T-cell (primary cell): ENCODE measurements around the gene PRR23E. TPM values are rescaled to one million over a fixed set of nuclear protein-coding genes. Genes with fewer than 3 reads are reported as not detected.
A peak's percentile ranks its signal among the peaks of the same experiment; 100 is the strongest.

Experiments
- ATAC-seq, 4 experiments: fragments of 200-7000 bp in 3 of 4; fragments of 150-1000 bp in 1 of 4; cut with Tn5 transposase; replicated peaks in 1 of 4; 1 replicate in 3 of 4; 2 replicates in 1 of 4; pipeline ENCODE4 v1.10.0; 2021; ENCODE audit warnings: moderate library complexity in 3 of 4, mild to moderate bottlenecking in 2 of 4, moderate number of reproducible peaks in 1 of 4
- CTCF ChIA-PET, 2 donors: fragments of 300-600 bp; sonication (Branson Sonifier 250); formaldehyde crosslinking; loops; one replicate each; lab custom pipeline; 2022; ENCODE audit warnings: antibody characterized with exemption in 2 of 2; lab: Charles Lee
- POLR2A ChIA-PET, 2 donors: fragments of 300-600 bp; sonication (Branson Sonifier 250); formaldehyde crosslinking; loops; one replicate each; lab custom pipeline; 2022; ENCODE audit warnings: antibody characterized with exemption in 2 of 2; lab: Charles Lee
- DNase-seq, 35 experiments: peaks; one replicate each; pipeline versions ENCODE4 v3.0.0 to v3.0.0-alpha.2; 2013 to 2023
- H3K27ac ChIP-seq: one replicate; pipeline ENCODE4 v1.5.1; 2013; ENCODE audit warnings: low read length
- H3K27me3 ChIP-seq, 2 experiments: replicated peaks in 1 of 2; 1 replicate in 1 of 2; 2 replicates in 1 of 2; pipeline versions ENCODE4 v1.6.1 to v1.7.0; 2013; ENCODE audit warnings: low read length in 1 of 2, mixed read lengths in 1 of 2; ENCODE audit not compliant: control insufficient read depth in 2 of 2, insufficient read depth in 2 of 2; ENCODE audit errors: extremely low read depth in 1 of 2
- H3K36me3 ChIP-seq, 2 donors: 1 replicate in 1 of 2; 2 replicates in 1 of 2; pipeline versions ENCODE4 v1.6.1 to v1.7.0; 2013; ENCODE audit warnings: low read length in 1 of 2; ENCODE audit not compliant: control insufficient read depth in 2 of 2, insufficient read depth in 1 of 2; ENCODE audit errors: extremely low read depth in 1 of 2
- H3K4me1 ChIP-seq, 2 experiments: 1 replicate in 1 of 2; 2 replicates in 1 of 2; pipeline versions ENCODE4 v1.6.1 to v1.7.0; 2013; ENCODE audit warnings: low read length in 2 of 2, mixed read lengths in 1 of 2; ENCODE audit not compliant: insufficient read depth in 2 of 2, control insufficient read depth in 1 of 2; ENCODE audit errors: extremely low read depth in 1 of 2
- H3K4me3 ChIP-seq, 2 donors: 1 replicate in 1 of 2; 2 replicates in 1 of 2; pipeline versions ENCODE4 v1.5.1 to v1.7.0; 2013; ENCODE audit warnings: mild to moderate bottlenecking in 2 of 2, low read length in 1 of 2, moderate library complexity in 1 of 2; ENCODE audit not compliant: control insufficient read depth in 1 of 2; ENCODE audit errors: extremely low read depth in 1 of 2
- H3K9me3 ChIP-seq: 2 replicates; pipeline ENCODE4 v1.7.0; 2013
- H3K27ac Mint-ChIP-seq, 2 donors: one replicate each; pipeline ENCODE4 v1.8.0; 2020 to 2021; ENCODE audit warnings: mild to moderate bottlenecking in 2 of 2, mixed read lengths in 2 of 2
- H3K27me3 Mint-ChIP-seq, 2 donors: one replicate each; pipeline ENCODE4 v1.8.0; 2021 to 2022; ENCODE audit warnings: mixed read lengths in 2 of 2
- H3K36me3 Mint-ChIP-seq: one replicate; pipeline ENCODE4 v1.8.0; 2021; ENCODE audit warnings: mixed read lengths
- H3K4me1 Mint-ChIP-seq, 3 donors: one replicate each; pipeline ENCODE4 v1.8.0; 2020 to 2022; ENCODE audit warnings: mixed read lengths in 3 of 3, mild to moderate bottlenecking in 1 of 3
- H3K4me3 Mint-ChIP-seq, 3 donors: one replicate each; pipeline ENCODE4 v1.8.0; 2020 to 2022; ENCODE audit warnings: mild to moderate bottlenecking in 3 of 3, mixed read lengths in 3 of 3, moderate library complexity in 3 of 3
- H3K9me3 Mint-ChIP-seq, 3 donors: one replicate each; pipeline ENCODE4 v1.8.0; 2020 to 2022; ENCODE audit warnings: mixed read lengths in 3 of 3
- WGBS: methylation state at CpG from one replicate; pipeline ENCODE4 v1.1.5; 2013; ENCODE audit warnings: missing lambda C conversion rate; ENCODE audit not compliant: insufficient coverage; 5-methylcytosine and 5-hydroxymethylcytosine counted together
- total RNA-seq, 35 experiments: library from RNA in 6 of 35; stranded (reverse) in 6 of 35; fragments of 120-200 nt in 1 of 35; gene quantifications; one replicate each; pipeline versions ENCODE4 v1.2.1 to v1.2.4 and lab custom pipeline; 2013 to 2026

Gene PRR23E
- total RNA-seq, 5 donors from 2014 or later (not counting 1 experiment from before 2014, with no cell fraction given): not detected

- no peaks in the 10 kb centered on the region for H3K9me3 ChIP-seq
- H3K27ac ChIP-seq: no peak overlapping the region
- H3K4me3 ChIP-seq: no peak overlapping the region
- no peaks in the 10 kb centered on the region for H3K36me3 ChIP-seq
- H3K4me1 ChIP-seq: no peaks in the 10 kb centered on the region
- no peak overlapping the region for H3K27ac Mint-ChIP-seq
- no peak overlapping the region for H3K4me3 Mint-ChIP-seq
- ATAC-seq (no peak), DNase-seq (no peak)
- 53% methylated on average over 3 of the region's 5 CpGs for WGBS
- ChIA-PET POLR2A (no interaction called here), CTCF (no interaction called here)
- peaks cover 0 to 26% of the 10 kb centered on the region in 2 experiments for H3K27me3 ChIP-seq
- no peaks in the 10 kb centered on the region for H3K9me3 Mint-ChIP-seq
- no peaks in the 10 kb centered on the region for H3K4me1 Mint-ChIP-seq
- no peaks in the 10 kb centered on the region for H3K36me3 Mint-ChIP-seq
- H3K27me3 Mint-ChIP-seq: peaks cover 7% of the 10 kb centered on the region in 2 donors
These were observed 28.3 kb upstream of the PRR23E start for GRCh38 chr3:127164615-127165014.

GRCh38 chr3:127165036-127165435 is 27.9 kb upstream of the PRR23E start:
- H3K4me1 ChIP-seq: no peaks in the 10 kb centered on the region
- H3K9me3 Mint-ChIP-seq: no peaks in the 10 kb centered on the region
- H3K36me3 ChIP-seq: no peaks in the 10 kb centered on the region
- H3K27me3 ChIP-seq: peaks cover 0 to 26% of the 10 kb centered on the region in 2 experiments
- 100% methylated on average over 2 of the region's 2 CpGs for WGBS
- H3K27ac Mint-ChIP-seq: no peak overlapping the region
- H3K4me3 Mint-ChIP-seq: no peak overlapping the region
- H3K9me3 ChIP-seq: no peaks in the 10 kb centered on the region
- H3K27ac ChIP-seq: no peak overlapping the region
- peaks cover 8 to 9% of the 10 kb centered on the region in 2 donors for H3K27me3 Mint-ChIP-seq
- H3K36me3 Mint-ChIP-seq: no peaks in the 10 kb centered on the region
- ChIA-PET POLR2A (no interaction called here), CTCF (no interaction called here)
- DNase-seq (no peak), ATAC-seq (no peak)
- H3K4me3 ChIP-seq: no peak overlapping the region
- no peaks in the 10 kb centered on the region for H3K4me1 Mint-ChIP-seq

- Histone ChIP-seq H3K9me3 (no peaks in the 10 kb centered on the region), H3K27me3 (peaks cover 0 to 26% of the 10 kb centered on the region in 2 experiments), H3K27ac (no peak overlapping the region), H3K4me1 (no peaks in the 10 kb centered on the region), H3K4me3 (no peak overlapping the region), H3K36me3 (no peaks in the 10 kb centered on the region)
- no peaks in the 10 kb centered on the region for H3K36me3 Mint-ChIP-seq
- peaks cover 11 to 14% of the 10 kb centered on the region in 2 donors for H3K27me3 Mint-ChIP-seq
- H3K4me1 Mint-ChIP-seq: no peaks in the 10 kb centered on the region
- CTCF ChIA-PET: no interaction called here
- 92% methylated on average over 1 of the region's 5 CpGs for WGBS
- H3K4me3 Mint-ChIP-seq: no peak overlapping the region
- DNase-seq (no peak), ATAC-seq (no peak)
- no peak overlapping the region for H3K27ac Mint-ChIP-seq
- no peaks in the 10 kb centered on the region for H3K9me3 Mint-ChIP-seq
- POLR2A ChIA-PET: no interaction called here
These were observed 27.0 kb upstream of the PRR23E start for GRCh38 chr3:127165694-127166485.

GRCh38 chr3:127166501-127167065 is 26.3 kb upstream of the PRR23E start:
- POLR2A ChIA-PET: no interaction called here
- ATAC-seq: no peak
- Mint-ChIP-seq H3K27ac (no peak overlapping the region), H3K9me3 (no peaks in the 10 kb centered on the region), H3K36me3 (no peaks in the 10 kb centered on the region), H3K27me3 (peaks cover 11 to 17% of the 10 kb centered on the region in 2 donors), H3K4me1 (no peaks in the 10 kb centered on the region), H3K4me3 (no peak overlapping the region)
- Histone ChIP-seq H3K27me3 (peaks cover 0 to 30% of the 10 kb centered on the region in 2 experiments), H3K27ac (no peak overlapping the region), H3K36me3 (no peaks in the 10 kb centered on the region), H3K4me1 (no peaks in the 10 kb centered on the region), H3K9me3 (no peaks in the 10 kb centered on the region), H3K4me3 (no peak overlapping the region)
- CTCF ChIA-PET: no interaction called here
- WGBS: 80% methylated on average over 9 of the region's 9 CpGs
- DNase-seq: no peak

- ChIA-PET POLR2A (no interaction called here), CTCF (no interaction called here)
- DNase-seq (peak in 1 of 35 experiments; percentile 9), ATAC-seq (no peak)
- peaks cover 20 to 26% of the 10 kb centered on the region in 2 donors for H3K27me3 Mint-ChIP-seq
- Histone ChIP-seq H3K9me3 (no peaks in the 10 kb centered on the region), H3K27me3 (peaks cover 0 to 36% of the 10 kb centered on the region in 2 experiments), H3K4me1 (no peaks in the 10 kb centered on the region), H3K27ac (no peak overlapping the region), H3K4me3 (no peak overlapping the region), H3K36me3 (no peaks in the 10 kb centered on the region)
- H3K4me3 Mint-ChIP-seq: no peak overlapping the region
- H3K27ac Mint-ChIP-seq: no peak overlapping the region
- no peaks in the 10 kb centered on the region for H3K9me3 Mint-ChIP-seq
- 51% methylated on average over 6 of the region's 9 CpGs for WGBS
- no peaks in the 10 kb centered on the region for H3K36me3 Mint-ChIP-seq
- no peaks in the 10 kb centered on the region for H3K4me1 Mint-ChIP-seq
These were observed 25.5 kb upstream of the PRR23E start for GRCh38 chr3:127167315-127168043.

GRCh38 chr3:127168271-127168670 is 24.7 kb upstream of the PRR23E start:
- Histone ChIP-seq H3K9me3 (no peaks in the 10 kb centered on the region), H3K27ac (no peak overlapping the region), H3K4me1 (no peaks in the 10 kb centered on the region), H3K4me3 (no peak overlapping the region), H3K36me3 (no peaks in the 10 kb centered on the region), H3K27me3 (peaks cover 0 to 44% of the 10 kb centered on the region in 2 experiments)
- H3K36me3 Mint-ChIP-seq: no peaks in the 10 kb centered on the region
- H3K27ac Mint-ChIP-seq: no peak overlapping the region
- POLR2A ChIA-PET: no interaction called here
- ATAC-seq (no peak), DNase-seq (peak in 1 of 35 experiments; percentile 9)
- H3K27me3 Mint-ChIP-seq: peaks cover 25 to 34% of the 10 kb centered on the region in 2 donors
- CTCF ChIA-PET: no interaction called here
- H3K9me3 Mint-ChIP-seq: no peaks in the 10 kb centered on the region
- H3K4me1 Mint-ChIP-seq: no peaks in the 10 kb centered on the region
- WGBS: 70% methylated on average over 3 of the region's 6 CpGs
- H3K4me3 Mint-ChIP-seq: no peak overlapping the region
